ENCODE data around the gene CRYBG2. TPM values are rescaled to one million over a fixed set of nuclear protein-coding genes. Genes with fewer than 3 reads are reported as not detected.

Gene CRYBG2
- total and polyA plus RNA-seq, 10 of the 15 experiments (the other 5 are each of a cell fraction or from before 2014, with no cell fraction given) = 0.03 to 1.2 (median 0.11) TPM; not detected in 4

- SMC1A ChIA-PET (ENCODE audit: uncharacterized antibody, unreplicated experiment) = interaction anchor here (0.7 to 14.9 kb wide), 14 partner anchors 10 to 269 kb away, joined by 3 to 474 read pairs (median 6); partner anchors contain the start of genes C1orf232, SH3BGRL3, UBXN11 and ZNF593
- in situ Hi-C loops (cut with MboI) = loop anchor here (5.0 kb wide), 2 partner anchors 34 to 149 kb away; partner anchors contain the start of gene ZNF593OS
- peak overlapping the region; percentile 77 for H3K4me2 ChIP-seq (ENCODE audit: control insufficient read depth, insufficient read depth)
- DNase-seq (ENCODE audit: low read depth, low spot score) (no peak), FAIRE-seq (no peak), ATAC-seq (peak; percentile 12)
- H3K9ac ChIP-seq (ENCODE audit: control insufficient read depth, insufficient read depth, low read length) = peak overlapping the region; percentile 29; the same call in 1 of the 2 replicates
- H3K4me3 ChIP-seq = 0 out of 2 replicates have a peak overlapping the region, but pooled peaks have one; percentile 0
- no TSS peak for BruUV-seq (replicated peaks)
- peak overlapping the region; percentile 4 for H3K27ac ChIP-seq (ENCODE audit: control insufficient read depth, insufficient read depth)
- peaks cover 23% of the 10 kb centered on the region for H3K79me2 ChIP-seq (ENCODE audit: control insufficient read depth, insufficient read depth, low read length)
- intact Hi-C loops (cut with micrococcal nuclease; ENCODE audit: unreplicated experiment) = loop anchor here (1.0 to 5.0 kb wide), 3 partner anchors 36 to 154 kb away; partner anchors contain the start of genes C1orf232 and ZNF593
- no peaks in the 10 kb centered on the region for H3K9me3 ChIP-seq (replicated peaks; ENCODE audit: control insufficient read depth, insufficient read depth, low read length)
- TF ChIP-seq EGR1 (IDR thresholded peaks at IDR 0.05; ENCODE audit: borderline replicate concordance in 1 of 2, low read depth in 2 of 2, low read length in 2 of 2) (peak in 1 of 2 experiments; percentile 17; a peak in 1 of 3 replicates), POLR2AphosphoS2 (IDR thresholded peaks at IDR 0.05; ENCODE audit: low read depth, low read length) (0 out of 2 replicates have a peak, but pooled peaks have one; percentile 35), MTA3 (IDR thresholded peaks at IDR 0.05; ENCODE audit: borderline replicate concordance, low read length) (no peak)
- peaks cover 0 to 3% of the 10 kb centered on the region in 2 experiments; a peak in 1 of 4 replicates for H3K36me3 ChIP-seq (ENCODE audit: control insufficient read depth in 2 of 2, insufficient read depth in 2 of 2, low read length in 1 of 2)
- H3K27me3 ChIP-seq (replicated peaks in 1 of 2; ENCODE audit: control insufficient read depth in 2 of 2, insufficient read depth in 2 of 2, low read length in 1 of 2) = no peaks in the 10 kb centered on the region
- CTCF ChIA-PET = interaction anchor here (0.6 to 11.6 kb wide), 22 partner anchors 10 to 217 kb away, joined by 3 to 879 read pairs (median 6); partner anchors contain the start of genes CEP85, SH3BGRL3 and UBXN11
- RAD21 ChIA-PET (ENCODE audit: unreplicated experiment) = interaction anchor here (1.0 to 10.4 kb wide), 9 partner anchors 14 to 176 kb away, joined by 4 to 477 read pairs (median 9); partner anchors contain the start of genes C1orf232, CEP85, SH3BGRL3 and UBXN11
- H2AFZ ChIP-seq (ENCODE audit: control insufficient read depth, low read depth, low read length) = no peak overlapping the region
- POLR2A ChIA-PET = interaction anchor here (1.1 to 10.6 kb wide), 3 partner anchors 13 to 42 kb away, joined by 4 to 253 read pairs (median 31); partner anchors contain the start of gene SH3BGRL3
- peaks cover 32% of the 10 kb centered on the region for H3K4me1 ChIP-seq (ENCODE audit: control insufficient read depth, insufficient read depth, low read length)
- H4K20me1 ChIP-seq (ENCODE audit: control insufficient read depth, insufficient read depth) = no peaks in the 10 kb centered on the region
- WGBS (ENCODE audit: insufficient coverage, insufficient replicate concordance, low lambda C conversion rate, missing lambda C conversion rate) = 0% methylated on average over 2 of the region's 2 CpGs
These were observed 33.0 kb downstream of the CRYBG2 start for GRCh38 chr1:26320896-26321295.

Data from GM12878 (cell line).